ENCODE measurements around the gene HSF4.

HSF4 gene

GRCh38 chr16:67182288-67182687 lies 17.7 kb downstream of the HSF4 start:
- H3K4me3 ChIP-seq (ENCODE audit: low read depth, low read length) = peak overlapping the region; percentile 78
- TF ChIP-seq, protein P1, sequence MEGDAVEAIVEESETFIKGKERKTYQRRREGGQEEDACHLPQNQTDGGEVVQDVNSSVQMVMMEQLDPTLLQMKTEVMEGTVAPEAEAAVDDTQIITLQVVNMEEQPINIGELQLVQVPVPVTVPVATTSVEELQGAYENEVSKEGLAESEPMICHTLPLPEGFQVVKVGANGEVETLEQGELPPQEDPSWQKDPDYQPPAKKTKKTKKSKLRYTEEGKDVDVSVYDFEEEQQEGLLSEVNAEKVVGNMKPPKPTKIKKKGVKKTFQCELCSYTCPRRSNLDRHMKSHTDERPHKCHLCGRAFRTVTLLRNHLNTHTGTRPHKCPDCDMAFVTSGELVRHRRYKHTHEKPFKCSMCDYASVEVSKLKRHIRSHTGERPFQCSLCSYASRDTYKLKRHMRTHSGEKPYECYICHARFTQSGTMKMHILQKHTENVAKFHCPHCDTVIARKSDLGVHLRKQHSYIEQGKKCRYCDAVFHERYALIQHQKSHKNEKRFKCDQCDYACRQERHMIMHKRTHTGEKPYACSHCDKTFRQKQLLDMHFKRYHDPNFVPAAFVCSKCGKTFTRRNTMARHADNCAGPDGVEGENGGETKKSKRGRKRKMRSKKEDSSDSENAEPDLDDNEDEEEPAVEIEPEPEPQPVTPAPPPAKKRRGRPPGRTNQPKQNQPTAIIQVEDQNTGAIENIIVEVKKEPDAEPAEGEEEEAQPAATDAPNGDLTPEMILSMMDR (IDR thresholded peaks at IDR 0.05; ENCODE audit: low read depth, low read length) = no peak

DNA sequence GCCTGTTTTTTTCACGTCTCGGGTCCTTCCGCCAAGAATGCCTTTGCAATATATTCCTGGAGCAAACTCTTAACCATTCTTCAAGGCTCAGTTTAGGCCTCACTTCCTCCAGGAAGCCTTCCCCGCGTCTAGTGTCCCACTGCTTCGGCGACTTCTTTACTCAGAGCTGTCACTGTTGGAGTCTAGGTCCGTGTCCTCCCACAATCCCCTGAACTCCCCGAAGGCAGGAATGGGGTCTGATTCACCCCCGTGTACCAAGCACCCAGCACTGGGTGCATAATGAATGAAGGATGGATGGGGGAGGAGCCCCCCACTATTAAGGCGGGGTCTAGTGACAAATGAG lies 18.7 kb downstream of the HSF4 start:
- TF ChIP-seq, protein P1 (IDR thresholded peaks at IDR 0.05; ENCODE audit: low read depth, low read length) = no peak
- peak overlapping the region; percentile 78 for H3K4me3 ChIP-seq (ENCODE audit: low read depth, low read length)

DNA sequence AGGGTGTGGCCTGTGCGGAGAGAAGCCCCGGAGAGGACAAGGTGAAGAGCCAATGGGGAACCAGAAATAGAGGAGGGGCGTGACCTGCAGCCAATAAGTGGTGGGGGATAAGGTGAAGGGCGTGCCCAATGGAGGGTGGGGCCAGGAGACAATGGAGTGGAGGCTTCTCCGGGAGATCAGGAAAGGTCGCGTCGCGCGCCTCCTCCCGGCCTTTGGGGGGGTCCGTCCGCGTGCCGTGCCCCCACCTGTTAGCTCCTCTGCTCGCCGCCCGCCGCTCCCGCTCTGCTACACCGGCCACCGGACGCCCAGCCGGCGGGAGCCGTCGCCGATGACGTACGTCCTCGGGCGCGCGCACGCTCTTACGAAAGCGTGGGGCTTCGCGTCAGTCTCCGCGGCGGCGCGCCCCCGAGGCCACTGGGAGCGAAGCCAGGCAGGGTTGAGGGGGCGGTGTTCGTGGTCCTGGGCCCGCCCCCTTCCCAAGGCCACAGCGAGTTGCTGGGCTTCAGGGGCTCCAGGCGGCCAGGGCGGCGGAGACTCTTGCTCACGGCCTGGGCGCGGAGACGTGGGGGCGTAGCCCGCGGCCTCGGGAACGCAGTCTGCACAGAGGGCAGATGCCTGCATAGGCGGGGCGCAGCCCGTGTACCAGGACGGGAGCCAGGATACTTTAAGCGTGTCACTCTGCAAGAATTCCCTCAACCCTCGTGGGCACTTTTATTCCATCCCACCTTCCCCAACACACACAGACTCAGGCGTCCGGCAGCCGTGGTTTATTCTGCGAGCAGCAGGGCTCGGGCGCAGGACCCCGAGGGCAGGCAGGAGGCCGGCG lies 19.3 kb downstream of the HSF4 start, which contains the start of gene MATCAP1:
Gene MATCAP1 (minus strand): TSS at position 337 of the 826 bp plus-strand sequence. CDS start 3,353 bp downstream, outside the sequence.
- TF ChIP-seq, protein P1 (IDR thresholded peaks at IDR 0.05; ENCODE audit: low read depth, low read length) = no peak
- peak within 1 kb of the TSS; percentile 78 for H3K4me3 ChIP-seq (ENCODE audit: low read depth, low read length)

DNA sequence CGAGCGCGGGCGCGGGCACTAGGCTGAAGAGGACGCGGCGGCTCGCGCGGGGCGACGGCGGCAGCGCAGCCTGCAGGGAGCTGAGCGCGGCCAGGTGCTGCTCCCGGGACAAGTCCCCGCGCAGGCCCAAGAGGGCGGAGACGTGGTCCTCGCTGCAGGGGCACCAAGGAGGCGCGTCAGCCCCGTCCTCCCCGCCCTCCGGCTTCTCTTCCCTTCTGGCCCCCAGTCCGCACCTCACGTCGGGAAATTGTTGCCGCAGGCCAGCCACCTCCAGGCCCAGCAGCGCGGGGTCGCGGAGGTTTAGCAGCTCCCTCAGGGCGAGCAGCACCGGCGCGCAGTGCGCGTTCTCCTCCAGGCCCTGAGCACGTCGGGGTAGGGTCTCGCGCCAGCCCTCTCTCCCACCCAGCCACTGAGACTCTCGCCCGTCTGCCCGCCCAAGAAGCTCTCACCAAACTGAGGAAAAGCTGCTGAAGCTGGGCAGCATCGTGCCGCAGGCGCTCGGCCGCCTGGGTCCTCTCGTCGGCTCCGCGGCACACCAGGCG lies 20.0 kb downstream of the HSF4 start:
- TF ChIP-seq, protein P1 (IDR thresholded peaks at IDR 0.05; ENCODE audit: low read depth, low read length) = no peak
- peak overlapping the region; percentile 78 for H3K4me3 ChIP-seq (ENCODE audit: low read depth, low read length)

DNA sequence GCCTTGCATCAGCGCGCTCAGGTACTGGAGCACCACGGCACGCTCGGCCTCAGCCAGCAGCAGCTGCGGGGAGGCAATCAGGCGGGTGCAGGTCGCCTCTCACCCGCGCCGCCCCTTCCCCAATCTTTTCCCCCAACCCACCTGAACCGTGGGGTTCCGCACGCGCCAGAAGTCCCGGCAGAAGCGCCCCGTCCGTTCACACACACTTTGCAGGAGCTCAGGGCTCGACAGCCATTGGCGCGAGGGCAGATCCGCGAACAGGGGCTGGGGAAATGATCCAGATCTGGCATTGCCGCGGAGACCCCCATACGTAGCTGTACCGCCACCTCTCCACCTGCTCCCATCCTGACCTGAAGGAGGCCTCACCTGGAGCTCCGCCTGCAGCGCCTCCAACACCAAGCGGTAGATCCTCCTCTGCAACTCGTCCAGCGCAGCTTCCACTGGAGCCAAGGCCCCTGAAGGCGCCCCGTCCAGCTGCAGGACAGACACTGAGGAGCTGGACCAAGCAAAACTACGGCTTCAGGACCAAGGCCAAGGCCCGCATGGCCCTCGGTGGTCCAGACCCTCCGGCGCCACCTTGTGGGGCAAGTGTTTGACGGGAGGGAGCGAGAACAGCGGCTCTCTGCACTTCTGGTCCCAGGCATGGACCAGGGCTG lies 20.6 kb downstream of the HSF4 start:
- peak overlapping the region; percentile 16; the same call in 1 of the 2 replicates for H3K4me3 ChIP-seq (ENCODE audit: low read depth, low read length)
- TF ChIP-seq, protein P1 (IDR thresholded peaks at IDR 0.05; ENCODE audit: low read depth, low read length) = peak; percentile 67; the same call in 1 of the 2 replicates

GRCh38 chr16:67185651-67186134 lies 21.1 kb downstream of the HSF4 start:
- peak overlapping the region; percentile 16; the same call in 1 of the 2 replicates for H3K4me3 ChIP-seq (ENCODE audit: low read depth, low read length)
- TF ChIP-seq, protein P1 (IDR thresholded peaks at IDR 0.05; ENCODE audit: low read depth, low read length) = no peak

Data from WI38 (cell line).